NB4 (cell line): ENCODE data around the gene CCDC158.

ENCODE experiments used
- CTCF ChIP-seq: IDR thresholded peaks from one replicate; pipeline ENCODE4 v1.5.1; 2012; ENCODE audit warnings: low read depth, low read length
- MAX ChIP-seq: IDR thresholded peaks from 2 replicates; pipeline ENCODE4 v1.6.1; 2011; ENCODE audit warnings: low read depth, low read length
- MYC ChIP-seq: IDR thresholded peaks from 2 replicates; pipeline ENCODE4 v1.6.1; 2011; ENCODE audit warnings: low read depth, low read length

- TF ChIP-seq MAX (no peak), CTCF (no peak), MYC (no peak)
These were observed 113.3 kb downstream of the CCDC158 start for GRCh38 chr4:76307660-76308014.
